GM12878 (cell line): ENCODE data around the gene CDH4. TPM values are rescaled to one million over a fixed set of nuclear protein-coding genes. Genes with fewer than 3 reads are reported as not detected.

Experiments
- ATAC-seq: fragments of 200-7000 bp; cut with Tn5 transposase; 3 replicates; pipeline ENCODE4 v1.9.1; 2020; ENCODE audit warnings: mild to moderate bottlenecking, moderate library complexity
- BruUV-seq: library from RNA; stranded (reverse); fragments of 400-500 nt; replicated peaks from 2 replicates; lab custom pipeline; 2021; lab: Mats Ljungman, UMichigan
- CTCF ChIA-PET: fragments of 300-600 bp; sonication (Branson Sonifier 250); formaldehyde crosslinking; extraction: SDS; loops from one replicate; lab custom pipeline; 2021; ENCODE audit warnings: inconsistent platforms; lab: Yijun Ruan, JAX
- POLR2A ChIA-PET: fragments of 350-600 bp; formaldehyde crosslinking; extraction: SDS; loops from one replicate; lab custom pipeline; 2021; ENCODE audit warnings: inconsistent platforms; lab: Charles Lee
- RAD21 ChIA-PET: fragments of 300-600 bp; sonication (Branson Sonifier 250); formaldehyde crosslinking; loops from one replicate; lab custom pipeline; 2023; ENCODE audit warnings: antibody characterized with exemption; ENCODE audit not compliant: unreplicated experiment; lab: Charles Lee
- SMC1A ChIA-PET: fragments of 300-600 bp; sonication (Branson Sonifier 250); formaldehyde crosslinking; loops from one replicate; lab custom pipeline; 2023; ENCODE audit not compliant: unreplicated experiment, uncharacterized antibody; lab: Charles Lee
- DNase-seq: peaks from one replicate; pipeline ENCODE4 v3.0.0-alpha.2; 2011; ENCODE audit warnings: low read depth, low spot score
- FAIRE-seq: peaks from 3 replicates; lab custom pipeline; 2011; peaks lifted over from hg19 to GRCh38; lab: Jason Lieb, UNC
- H2AFZ ChIP-seq: 2 replicates; pipeline ENCODE4 v1.6.0; 2011; ENCODE audit warnings: low read depth, low read length, control low read depth; ENCODE audit not compliant: control insufficient read depth
- H3K27ac ChIP-seq: 2 replicates; pipeline ENCODE4 v1.5.1; 2011; ENCODE audit warnings: control low read depth; ENCODE audit not compliant: control insufficient read depth, insufficient read depth
- H3K27me3 ChIP-seq, 2 experiments: replicated peaks in 1 of 2; 2 replicates each; pipeline versions ENCODE4 v1.6.0 to v1.6.1; 2011; ENCODE audit warnings: low read length in 1 of 2; ENCODE audit not compliant: control insufficient read depth in 2 of 2, insufficient read depth in 2 of 2
- H3K36me3 ChIP-seq, 2 experiments: 2 replicates each; pipeline ENCODE4 v1.5.1; 2011; ENCODE audit warnings: low read length in 1 of 2; ENCODE audit not compliant: control insufficient read depth in 2 of 2, insufficient read depth in 2 of 2
- H3K4me1 ChIP-seq: 2 replicates; pipeline ENCODE4 v1.6.1; 2011; ENCODE audit warnings: mild to moderate bottlenecking, low read length, moderate library complexity, mixed read lengths; ENCODE audit not compliant: control insufficient read depth, insufficient read depth
- H3K4me2 ChIP-seq: 2 replicates; pipeline ENCODE4 v1.6.0; 2011; ENCODE audit warnings: control low read depth; ENCODE audit not compliant: control insufficient read depth, insufficient read depth
- H3K4me3 ChIP-seq: fragments of 200-600 bp; sonication (generic); 2 replicates; pipeline ENCODE4 v1.5.1; 2016
- H3K79me2 ChIP-seq: 2 replicates; pipeline ENCODE4 v1.6.0; 2011; ENCODE audit warnings: low read length; ENCODE audit not compliant: control insufficient read depth, insufficient read depth
- H3K9ac ChIP-seq: 2 replicates; pipeline ENCODE4 v1.8.0; 2011; ENCODE audit warnings: low read length, control low read depth, mixed read lengths; ENCODE audit not compliant: control insufficient read depth, insufficient read depth
- H3K9me3 ChIP-seq: replicated peaks from 3 replicates; pipeline ENCODE4 v1.5.1; 2011; ENCODE audit warnings: mild to moderate bottlenecking, low read length; ENCODE audit not compliant: control insufficient read depth, insufficient read depth
- H4K20me1 ChIP-seq: 2 replicates; pipeline ENCODE4 v1.6.0; 2011; ENCODE audit not compliant: control insufficient read depth, insufficient read depth
- CHD1 ChIP-seq: IDR thresholded peaks from 2 replicates; pipeline ENCODE4 v1.6.1; 2012; ENCODE audit warnings: low read depth, low read length, improper control_type of control experiment
- EGR1 ChIP-seq, 2 experiments: IDR thresholded peaks; 1 replicate in 1 of 2; 2 replicates in 1 of 2; pipeline ENCODE4 v1.6.1; 2011 to 2012; ENCODE audit warnings: low read depth in 2 of 2, low read length in 2 of 2, borderline replicate concordance in 1 of 2, mild to moderate bottlenecking in 1 of 2, moderate library complexity in 1 of 2
- HCFC1 ChIP-seq: fragments of 150-350 bp; IDR thresholded peaks from 2 replicates; pipeline ENCODE4 v1.6.1; 2014; ENCODE audit warnings: low read length
- HDAC2 ChIP-seq: fragments of 200-600 bp; sonication (generic); IDR thresholded peaks from 2 replicates; pipeline ENCODE4 v1.6.1; 2017
- IKZF2 ChIP-seq, 2 experiments: fragments of 450-650 bp; IDR thresholded peaks; 2 replicates each; pipeline ENCODE4 v1.6.1; 2017; ENCODE audit warnings: mild to moderate bottlenecking in 2 of 2, moderate library complexity in 2 of 2
- MTA2 ChIP-seq: fragments of 450-650 bp; IDR thresholded peaks from 2 replicates; pipeline ENCODE4 v1.6.1; 2016; ENCODE audit warnings: low read depth, mild to moderate bottlenecking, moderate library complexity
- NFXL1 ChIP-seq: fragments of 450-650 bp; IDR thresholded peaks from 2 replicates; pipeline ENCODE4 v1.6.1; 2017; ENCODE audit warnings: antibody characterized with exemption, mild to moderate bottlenecking, borderline replicate concordance
- NFYA ChIP-seq: IDR thresholded peaks from 2 replicates; pipeline ENCODE4 v1.6.1; 2011; ENCODE audit warnings: low read depth, mild to moderate bottlenecking, low read length, improper control_type of control experiment, borderline replicate concordance
- POLR2A ChIP-seq: IDR thresholded peaks from 2 replicates; pipeline ENCODE4 v1.6.1; 2011; ENCODE audit warnings: low read depth, mild to moderate bottlenecking, low read length
- POU2F2 ChIP-seq: IDR thresholded peaks from 3 replicates; pipeline ENCODE4 v1.6.1; 2011; ENCODE audit warnings: low read depth, mild to moderate bottlenecking, low read length, borderline replicate concordance
- RAD21 ChIP-seq: IDR thresholded peaks from 2 replicates; pipeline ENCODE4 v1.6.1; 2011; ENCODE audit warnings: mild to moderate bottlenecking, low read depth, low read length, moderate library complexity; ENCODE audit not compliant: insufficient read depth
- RBBP5 ChIP-seq: fragments of 200-600 bp; sonication (generic); conservative IDR thresholded peaks from 2 replicates; pipeline ENCODE4 v1.6.1; 2016
- TBL1XR1 ChIP-seq: IDR thresholded peaks from 2 replicates; pipeline ENCODE4 v1.6.1; 2012; ENCODE audit warnings: low read depth, low read length, improper control_type of control experiment
- YBX1 ChIP-seq: fragments of 450-650 bp; IDR thresholded peaks from 2 replicates; pipeline ENCODE4 v1.6.1; 2016; ENCODE audit warnings: antibody characterized with exemption
- ZNF384 ChIP-seq: IDR thresholded peaks from 2 replicates; pipeline ENCODE4 v1.6.1; 2012; ENCODE audit warnings: low read depth, mild to moderate bottlenecking, low read length, improper control_type of control experiment, borderline replicate concordance
- whole genome bisulfite sequencing: methylation state at CpG from one replicate; pipeline ENCODE4 v1.1.6; 2016; ENCODE audit warnings: low lambda C conversion rate; ENCODE audit not compliant: insufficient replicate concordance, insufficient coverage; ENCODE audit errors: missing lambda C conversion rate; 5-methylcytosine and 5-hydroxymethylcytosine counted together
- in situ Hi-C: fragments of 300-500 bp; cut with MboI; formaldehyde crosslinking; loops from 9 replicates; pipeline ENCODE4 v1.14.3; 2018; ENCODE audit warnings: mixed read lengths
- intact Hi-C: fragments of 100-400 bp; cut with micrococcal nuclease; formaldehyde crosslinking; loops from one replicate; pipeline ENCODE4 v1.14.2; 2022; ENCODE audit not compliant: unreplicated experiment
- polyA plus RNA-seq, 11 experiments: library from polyadenylated mRNA; depleted of rRNA in 4 of 11; unstranded in 6 of 11; stranded (reverse) in 5 of 11; fragments of >200 nt; fragmentation: Nextera tagmentation in 4 of 11; fragmentation: Illumina TruSeq in 1 of 11; extraction: Ambion mirVana in 4 of 11; extraction: Trizol in 1 of 11; gene quantifications; 1 replicate in 1 of 11; 2 replicates in 10 of 11; pipeline versions ENCODE4 v1.2.1 to v1.2.3, GENCODE V29; 2011 to 2016; ENCODE audit warnings: inconsistent platforms in 2 of 11, missing spikeins in 2 of 11, low read depth in 1 of 11
- total RNA-seq, 4 experiments: library from RNA; depleted of rRNA in 3 of 4; stranded (reverse); fragments of >200 nt in 3 of 4; fragmentation: Illumina TruSeq in 1 of 4; extraction: Trizol in 1 of 4; gene quantifications; 2 replicates each; pipeline versions ENCODE4 v1.2.1 to v1.2.3, GENCODE V29; 2013 to 2021
- TF ChIP-seq, protein P1 (sequence below): fragments of 450-650 bp; IDR thresholded peaks from 2 replicates; pipeline ENCODE4 v1.6.1; 2017; ENCODE audit warnings: mild to moderate bottlenecking, low read depth, inconsistent platforms; ENCODE audit not compliant: poor library complexity, severe bottlenecking
- TF ChIP-seq, protein P2 (sequence below): IDR thresholded peaks from 2 replicates; pipeline ENCODE4 v1.6.1; 2011; ENCODE audit warnings: mild to moderate bottlenecking, low read depth, low read length, moderate library complexity; ENCODE audit not compliant: insufficient replicate concordance
- TF ChIP-seq, protein P3 (sequence below): fragments of 450-650 bp; formaldehyde crosslinking; IDR thresholded peaks from 2 replicates; pipeline ENCODE4 v1.4.0; 2022; ENCODE audit warnings: mild to moderate bottlenecking, moderate library complexity

CDH4 gene
- total and polyA plus RNA-seq, 10 of the 15 experiments (the other 5 are each of a cell fraction or from before 2014, with no cell fraction given): not detected

DNA sequence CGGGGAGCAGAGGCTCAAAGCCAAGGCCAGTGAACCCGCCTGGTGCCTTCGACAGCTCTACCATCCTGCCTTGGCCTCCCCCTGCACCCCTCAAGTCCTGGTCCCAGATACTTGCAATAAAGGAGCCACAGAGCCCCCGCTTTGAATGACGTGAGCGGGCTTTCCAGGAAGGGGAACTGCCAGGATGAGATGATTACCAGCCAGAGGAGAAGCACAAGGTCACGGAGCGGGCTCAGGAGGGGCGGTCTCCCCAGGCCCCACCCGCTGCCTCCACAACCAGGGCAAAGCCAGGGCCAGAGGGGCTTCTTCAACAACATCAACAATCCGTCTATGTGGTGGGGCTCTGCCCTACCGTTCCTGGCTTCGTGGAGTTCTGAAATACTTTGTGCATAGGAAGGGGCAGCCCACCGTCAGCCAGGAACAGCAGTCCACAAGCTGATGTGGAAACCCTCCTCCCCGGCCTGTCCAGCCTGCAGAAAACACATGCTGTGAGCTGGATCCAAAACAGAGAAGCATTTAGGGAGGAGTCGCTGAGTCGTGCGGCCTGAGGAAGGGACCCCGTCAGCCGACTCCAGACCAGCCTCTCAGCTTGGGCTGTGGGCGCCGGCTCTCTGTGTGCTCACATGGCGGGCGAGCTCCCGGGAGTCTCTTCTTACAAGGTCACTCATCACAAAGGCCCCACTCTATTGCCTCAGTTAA, 392.5 kb downstream of the CDH4 start:
- H3K27me3 ChIP-seq: no peaks in the 10 kb centered on the region
- no peak overlapping the region for H2AFZ ChIP-seq
- no peak for TF ChIP-seq NFYA
- no peak for TF ChIP-seq RAD21
- TF ChIP-seq, protein P1, sequence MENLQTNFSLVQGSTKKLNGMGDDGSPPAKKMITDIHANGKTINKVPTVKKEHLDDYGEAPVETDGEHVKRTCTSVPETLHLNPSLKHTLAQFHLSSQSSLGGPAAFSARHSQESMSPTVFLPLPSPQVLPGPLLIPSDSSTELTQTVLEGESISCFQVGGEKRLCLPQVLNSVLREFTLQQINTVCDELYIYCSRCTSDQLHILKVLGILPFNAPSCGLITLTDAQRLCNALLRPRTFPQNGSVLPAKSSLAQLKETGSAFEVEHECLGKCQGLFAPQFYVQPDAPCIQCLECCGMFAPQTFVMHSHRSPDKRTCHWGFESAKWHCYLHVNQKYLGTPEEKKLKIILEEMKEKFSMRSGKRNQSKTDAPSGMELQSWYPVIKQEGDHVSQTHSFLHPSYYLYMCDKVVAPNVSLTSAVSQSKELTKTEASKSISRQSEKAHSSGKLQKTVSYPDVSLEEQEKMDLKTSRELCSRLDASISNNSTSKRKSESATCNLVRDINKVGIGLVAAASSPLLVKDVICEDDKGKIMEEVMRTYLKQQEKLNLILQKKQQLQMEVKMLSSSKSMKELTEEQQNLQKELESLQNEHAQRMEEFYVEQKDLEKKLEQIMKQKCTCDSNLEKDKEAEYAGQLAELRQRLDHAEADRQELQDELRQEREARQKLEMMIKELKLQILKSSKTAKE: no peak
- TF ChIP-seq CHD1: no peak
- TF ChIP-seq, protein P2, sequence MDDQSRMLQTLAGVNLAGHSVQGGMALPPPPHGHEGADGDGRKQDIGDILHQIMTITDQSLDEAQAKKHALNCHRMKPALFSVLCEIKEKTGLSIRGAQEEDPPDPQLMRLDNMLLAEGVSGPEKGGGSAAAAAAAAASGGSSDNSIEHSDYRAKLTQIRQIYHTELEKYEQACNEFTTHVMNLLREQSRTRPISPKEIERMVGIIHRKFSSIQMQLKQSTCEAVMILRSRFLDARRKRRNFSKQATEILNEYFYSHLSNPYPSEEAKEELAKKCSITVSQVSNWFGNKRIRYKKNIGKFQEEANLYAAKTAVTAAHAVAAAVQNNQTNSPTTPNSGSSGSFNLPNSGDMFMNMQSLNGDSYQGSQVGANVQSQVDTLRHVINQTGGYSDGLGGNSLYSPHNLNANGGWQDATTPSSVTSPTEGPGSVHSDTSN: no peak
- TF ChIP-seq IKZF2 (IDR thresholded peaks at IDR 0.05): no peak
- TF ChIP-seq POU2F2: no peak
- no peak for TF ChIP-seq RBBP5
- TF ChIP-seq HCFC1: no peak
- TF ChIP-seq MTA2: no peak
- no peak for TF ChIP-seq NFXL1
- TF ChIP-seq, protein P3, sequence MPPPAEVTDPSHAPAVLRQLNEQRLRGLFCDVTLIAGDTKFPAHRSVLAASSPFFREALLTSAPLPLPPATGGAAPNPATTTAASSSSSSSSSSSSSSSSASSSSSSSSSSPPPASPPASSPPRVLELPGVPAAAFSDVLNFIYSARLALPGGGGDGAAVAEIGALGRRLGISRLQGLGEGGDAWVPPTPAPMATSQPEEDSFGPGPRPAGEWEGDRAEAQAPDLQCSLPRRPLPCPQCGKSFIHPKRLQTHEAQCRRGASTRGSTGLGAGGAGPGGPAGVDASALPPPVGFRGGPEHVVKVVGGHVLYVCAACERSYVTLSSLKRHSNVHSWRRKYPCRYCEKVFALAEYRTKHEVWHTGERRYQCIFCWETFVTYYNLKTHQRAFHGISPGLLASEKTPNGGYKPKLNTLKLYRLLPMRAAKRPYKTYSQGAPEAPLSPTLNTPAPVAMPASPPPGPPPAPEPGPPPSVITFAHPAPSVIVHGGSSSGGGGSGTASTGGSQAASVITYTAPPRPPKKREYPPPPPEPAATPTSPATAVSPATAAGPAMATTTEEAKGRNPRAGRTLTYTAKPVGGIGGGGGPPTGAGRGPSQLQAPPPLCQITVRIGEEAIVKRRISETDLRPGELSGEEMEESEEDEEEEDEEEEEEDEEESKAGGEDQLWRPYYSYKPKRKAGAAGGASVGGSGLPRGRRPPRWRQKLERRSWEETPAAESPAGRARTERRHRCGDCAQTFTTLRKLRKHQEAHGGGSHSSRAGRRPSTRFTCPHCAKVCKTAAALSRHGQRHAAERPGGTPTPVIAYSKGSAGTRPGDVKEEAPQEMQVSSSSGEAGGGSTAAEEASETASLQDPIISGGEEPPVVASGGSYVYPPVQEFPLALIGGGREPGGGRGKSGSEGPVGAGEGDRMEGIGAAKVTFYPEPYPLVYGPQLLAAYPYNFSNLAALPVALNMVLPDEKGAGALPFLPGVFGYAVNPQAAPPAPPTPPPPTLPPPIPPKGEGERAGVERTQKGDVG: no peak
- TF ChIP-seq TBL1XR1: no peak
- TF ChIP-seq HDAC2: no peak
- no peak for TF ChIP-seq ZNF384
- TF ChIP-seq YBX1: no peak
- no peak for TF ChIP-seq EGR1 (IDR thresholded peaks at IDR 0.05; ENCODE audit: borderline replicate concordance in 1 of 2, low read depth in 2 of 2, low read length in 2 of 2)
- TF ChIP-seq POLR2A: no peak
- TF ChIP-seq, all 136 proteins: peak for 0
- ChIA-PET RAD21 (no interaction called here), SMC1A (no interaction called here), CTCF (no interaction called here), POLR2A (no interaction called here)
- ATAC-seq (no peak), FAIRE-seq (no peak), DNase-seq (no peak)
- Histone ChIP-seq H3K27ac (no peak overlapping the region), H3K4me2 (no peak overlapping the region), H3K9me3 (no peaks in the 10 kb centered on the region), H3K4me3 (no peak overlapping the region), H3K79me2 (no peaks in the 10 kb centered on the region), H3K9ac (no peak overlapping the region), H3K36me3 (no peaks in the 10 kb centered on the region), H4K20me1 (no peaks in the 10 kb centered on the region), H3K4me1 (no peaks in the 10 kb centered on the region)
- intact Hi-C loops (no loop called here), in situ Hi-C loops (no loop called here)
- WGBS: 36% methylated on average over 25 of the region's 25 CpGs
- BruUV-seq: no TSS peak
